Ishikawa (cell line): Measurements from ENCODE around the gene PIK3CD.

Experiments
- CEBPB ChIP-seq: IDR thresholded peaks from 2 replicates; pipeline ENCODE4 v1.6.1; 2012
- CREB1 ChIP-seq: IDR thresholded peaks from 2 replicates; pipeline ENCODE4 v1.6.1; 2012; ENCODE audit warnings: low read depth
- EGR1 ChIP-seq: IDR thresholded peaks from 2 replicates; pipeline ENCODE4 v1.6.1; 2012
- EP300 ChIP-seq: IDR thresholded peaks from 2 replicates; pipeline ENCODE4 v1.6.1; 2012; ENCODE audit warnings: borderline replicate concordance
- RAD21 ChIP-seq: IDR thresholded peaks from 2 replicates; pipeline ENCODE4 v1.6.1; 2012; ENCODE audit warnings: low read depth
- TAF1 ChIP-seq: IDR thresholded peaks from 2 replicates; pipeline ENCODE4 v1.6.1; 2012; ENCODE audit warnings: low read depth, mild to moderate bottlenecking
- TCF12 ChIP-seq: IDR thresholded peaks from 2 replicates; pipeline ENCODE4 v1.6.1; 2012; ENCODE audit warnings: low read depth
- TEAD4 ChIP-seq: IDR thresholded peaks from 2 replicates; pipeline ENCODE4 v1.6.1; 2012
- USF1 ChIP-seq: IDR thresholded peaks from 2 replicates; pipeline ENCODE4 v1.6.1; 2012
- YY1 ChIP-seq: IDR thresholded peaks from 2 replicates; pipeline ENCODE4 v1.6.1; 2012; ENCODE audit warnings: low read depth
- ZBTB7A ChIP-seq: IDR thresholded peaks from 2 replicates; pipeline ENCODE4 v1.6.1; 2012; ENCODE audit warnings: low read depth

DNA sequence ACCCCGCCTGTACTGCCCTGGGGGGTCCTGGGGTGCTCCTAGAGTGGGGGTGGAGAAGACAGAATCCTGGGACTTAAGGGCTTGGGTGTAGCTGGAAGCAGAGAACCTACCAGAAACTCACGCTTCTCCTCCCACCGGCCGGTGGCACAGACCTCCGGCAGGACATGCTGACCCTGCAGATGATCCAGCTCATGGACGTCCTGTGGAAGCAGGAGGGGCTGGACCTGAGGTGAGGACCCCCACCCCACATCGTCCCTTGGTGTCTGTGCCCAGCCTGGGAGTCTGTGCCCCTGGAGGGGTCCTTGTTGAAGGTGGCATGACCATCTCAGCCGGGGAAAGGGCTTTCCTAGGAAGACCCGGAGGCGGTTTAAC, 70.8 kb downstream of the PIK3CD start:
- no peak for TF ChIP-seq EP300
- TF ChIP-seq TCF12, result no peak
- TF ChIP-seq CREB1, result no peak
- TF ChIP-seq TAF1, result no peak
- no peak for TF ChIP-seq YY1
- no peak for TF ChIP-seq ZBTB7A
- no peak for TF ChIP-seq USF1
- no peak for TF ChIP-seq CEBPB
- TF ChIP-seq RAD21, result no peak
- no peak for TF ChIP-seq EGR1
- TF ChIP-seq TEAD4, result no peak
